Transverse colon (tissue), 3 donors: ENCODE measurements around the gene SPINK4.

Source experiments
- CTCF ChIP-seq, 5 experiments: fragments of 200-600 bp in 3 of 5; fragments of 450-650 bp in 2 of 5; sonication (generic) in 3 of 5; IDR thresholded peaks; 1 replicate in 2 of 5; 2 replicates in 3 of 5; pipeline ENCODE4 v1.5.1; 2016 to 2017; ENCODE audit warnings: antibody characterized with exemption in 5 of 5, inconsistent platforms in 3 of 5, mild to moderate bottlenecking in 2 of 5, moderate library complexity in 1 of 5
- EP300 ChIP-seq: sonication (generic); formaldehyde crosslinking; IDR thresholded peaks from one replicate; pipeline ENCODE4 v1.6.1; 2017; ENCODE audit warnings: antibody characterized with exemption, low read depth
- POLR2A ChIP-seq: fragments of 450-650 bp; IDR thresholded peaks from one replicate; pipeline ENCODE4 v1.6.1; 2016; ENCODE audit warnings: antibody characterized with exemption, mild to moderate bottlenecking, moderate library complexity

GRCh38 chr9:33225319-33226147 lies 14.4 kb upstream of the SPINK4 start:
- TF ChIP-seq EP300 = no peak
- peak; percentile 74 to 95 (median 82) for TF ChIP-seq CTCF (IDR thresholded peaks at IDR 0.05)
- no peak for TF ChIP-seq POLR2A
